Activated gamma-delta T cell treated with Interleukin-2 at 50 U/mL for 16 hours (primary cell): ENCODE data around the gene DAND5.
"Not testable (repeated sequence)": the region's sequence is repeated elsewhere in the genome, so short reads cannot be mapped to it uniquely, and the experiment has no call there.

Experiments used
- DNase-seq: peaks from one replicate; pipeline ENCODE4 v3.0.0-alpha.2; 2020

DAND5 gene

DNA sequence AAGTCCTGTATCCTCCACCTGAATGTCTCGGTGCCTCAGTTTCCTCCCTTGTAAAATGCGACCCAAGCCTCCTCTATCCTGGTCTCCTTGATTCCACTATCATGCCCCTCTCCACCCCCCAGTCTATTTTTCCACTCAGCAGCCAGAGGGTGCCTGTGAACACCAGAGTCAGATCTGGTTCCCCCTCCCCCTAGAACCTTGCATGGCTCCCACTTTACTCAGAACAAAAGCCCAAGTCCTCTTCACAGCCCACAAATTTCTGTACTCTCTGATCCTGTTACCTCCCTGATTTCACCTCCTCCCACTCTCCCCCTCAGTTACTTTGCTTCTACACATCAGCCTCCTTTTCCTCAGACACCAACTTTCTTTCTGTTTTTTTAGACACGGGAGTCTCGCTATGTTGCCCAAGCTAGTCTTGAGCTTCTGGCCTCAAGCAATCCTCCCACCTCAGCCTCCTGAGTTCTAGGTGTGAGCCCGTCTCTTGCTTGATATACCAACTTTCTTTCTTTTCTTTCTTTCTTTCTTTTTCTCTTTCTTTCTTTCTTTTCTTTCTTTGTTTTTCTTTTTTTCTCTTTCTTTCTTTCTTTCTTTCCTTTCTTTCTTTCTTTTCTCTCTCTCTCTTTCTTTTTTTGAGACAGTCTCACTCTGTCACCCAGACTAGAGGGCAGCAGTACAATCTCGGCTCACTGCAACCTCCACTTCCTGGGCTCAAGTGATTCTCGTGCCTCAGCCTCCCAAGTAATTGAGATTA lies 869 bp downstream of the DAND5 start:
- DNase-seq = no peak

- no peak for DNase-seq
Measured at GRCh38 chr19:12973236-12973635, 3.9 kb downstream of the DAND5 start.

GRCh38 chr19:12974301-12975220 lies 5.2 kb downstream of the DAND5 start:
- DNase-seq = no peak

DNA sequence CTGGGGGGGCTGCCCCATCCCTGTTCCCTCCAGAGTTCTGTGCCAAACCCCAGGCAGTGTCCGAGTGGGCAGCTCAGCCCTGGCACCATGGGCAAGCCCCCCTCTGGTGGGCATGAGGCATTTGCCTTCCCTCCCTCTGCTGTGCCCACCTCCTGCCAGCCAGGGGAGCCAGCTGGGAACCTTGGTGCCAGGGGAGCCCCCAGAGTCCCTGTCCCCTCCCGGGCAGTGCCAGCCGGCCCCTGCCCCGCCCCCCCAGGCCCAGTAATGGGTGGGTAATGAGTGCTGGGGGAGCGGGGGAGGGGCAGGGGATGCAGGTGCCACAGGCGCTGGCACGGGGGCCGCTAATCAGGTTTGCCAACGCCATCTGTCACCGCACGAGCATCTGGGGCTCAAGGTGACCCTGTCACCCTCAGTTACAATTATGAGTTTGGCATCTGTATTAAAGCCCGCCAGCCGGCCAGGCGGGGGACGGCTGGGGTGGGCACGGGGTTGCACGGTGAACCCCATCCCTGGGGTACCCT lies 5.9 kb downstream of the DAND5 start:
- DNase-seq = no peak

DNA sequence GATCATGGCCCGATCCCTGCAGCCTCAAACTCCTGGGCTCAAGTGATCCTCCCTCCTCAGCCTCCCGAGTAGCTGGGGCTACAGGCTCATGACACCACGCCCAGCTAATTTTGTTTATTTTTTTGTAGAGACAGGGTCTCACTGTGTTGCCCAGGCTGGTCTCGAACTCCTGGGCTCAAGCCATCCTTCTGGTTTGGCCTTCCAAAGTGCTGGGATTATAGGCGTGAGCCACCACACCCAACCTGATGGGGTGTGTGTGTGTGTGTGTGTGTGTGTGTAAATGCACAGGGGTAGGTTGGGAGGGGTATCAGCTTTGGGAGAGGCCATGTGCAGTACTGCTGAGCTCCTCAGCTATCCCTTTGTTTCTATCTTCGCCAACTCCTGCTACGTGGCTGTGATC lies 6.7 kb downstream of the DAND5 start:
- not testable (repeated sequence) for DNase-seq

DNA sequence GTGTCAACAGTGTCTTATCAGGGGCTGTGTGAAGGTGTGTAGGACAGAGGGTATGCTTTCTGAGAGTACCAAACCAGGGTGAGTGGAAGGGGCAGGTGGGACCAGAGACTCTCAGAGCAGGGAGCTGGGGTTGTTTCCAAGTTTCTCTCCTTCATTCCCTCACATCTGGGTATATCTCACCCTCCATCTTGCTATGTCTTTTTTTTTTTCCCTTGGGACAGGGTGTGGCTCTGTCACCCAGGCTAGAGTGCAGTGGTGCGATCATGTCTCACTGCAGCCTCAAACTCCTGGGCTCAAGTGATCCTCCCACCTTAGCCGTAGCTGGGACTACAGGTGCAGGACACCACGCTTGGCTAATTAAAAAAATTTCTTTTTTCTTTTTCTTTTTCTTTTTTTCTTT lies 10.6 kb downstream of the DAND5 start:
- DNase-seq = no peak

DNA sequence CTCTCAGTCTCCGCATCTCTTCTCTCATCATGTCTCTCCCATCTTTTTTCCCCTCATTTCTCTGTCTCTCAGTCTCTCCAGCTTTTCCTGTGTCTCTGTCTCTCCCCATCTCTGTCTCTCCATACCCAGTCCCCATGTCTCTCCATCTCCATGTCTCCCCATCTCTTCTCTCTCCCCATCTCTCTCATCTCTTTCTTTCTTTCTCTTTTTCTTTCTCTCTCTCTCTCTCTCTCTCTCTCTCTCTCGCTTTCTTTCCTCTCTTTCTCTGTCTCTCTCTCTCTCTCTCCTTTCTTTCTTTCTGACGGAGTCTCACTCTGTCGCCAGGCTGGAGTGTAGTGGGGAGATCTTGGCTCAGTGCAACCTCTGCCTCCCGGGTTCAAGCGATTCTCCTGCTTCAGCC lies 13.3 kb downstream of the DAND5 start:
- DNase-seq = no peak

GRCh38 chr19:12983091-12983490 lies 13.7 kb downstream of the DAND5 start:
- DNase-seq = no peak

DNA sequence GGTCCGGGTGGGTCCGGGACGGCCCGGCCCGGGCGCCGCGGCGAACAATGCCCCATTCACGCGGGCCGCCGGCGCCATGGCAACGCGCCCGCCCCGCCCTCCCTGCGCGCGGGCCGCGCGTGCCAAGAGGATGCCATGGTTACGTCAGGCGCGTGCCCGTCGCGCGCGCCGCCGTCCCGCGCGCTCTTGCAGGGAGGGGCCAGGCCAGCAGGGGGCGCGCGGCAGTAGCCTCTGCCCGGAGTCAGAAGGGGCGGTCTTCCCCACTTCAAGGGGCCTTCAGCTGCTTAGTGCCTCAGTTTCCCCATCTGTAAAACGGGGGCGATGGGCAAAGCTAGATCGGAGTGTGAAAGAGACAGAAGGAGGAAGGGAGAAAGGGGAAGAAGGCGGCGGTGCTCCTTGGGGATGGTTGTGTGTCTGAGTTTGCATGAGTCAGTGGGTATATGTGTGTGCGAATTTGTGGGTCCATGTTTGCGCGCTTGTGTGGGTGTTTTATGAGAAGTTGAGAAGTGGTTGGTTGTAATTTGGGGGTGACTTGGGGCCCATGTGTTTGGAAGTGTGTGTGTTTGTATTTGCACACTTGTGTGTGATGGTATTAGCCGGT lies 14.3 kb downstream of the DAND5 start:
- peak; percentile 78 for DNase-seq

GRCh38 chr19:12984143-12984627 lies 14.8 kb downstream of the DAND5 start:
- no peak for DNase-seq

DNA sequence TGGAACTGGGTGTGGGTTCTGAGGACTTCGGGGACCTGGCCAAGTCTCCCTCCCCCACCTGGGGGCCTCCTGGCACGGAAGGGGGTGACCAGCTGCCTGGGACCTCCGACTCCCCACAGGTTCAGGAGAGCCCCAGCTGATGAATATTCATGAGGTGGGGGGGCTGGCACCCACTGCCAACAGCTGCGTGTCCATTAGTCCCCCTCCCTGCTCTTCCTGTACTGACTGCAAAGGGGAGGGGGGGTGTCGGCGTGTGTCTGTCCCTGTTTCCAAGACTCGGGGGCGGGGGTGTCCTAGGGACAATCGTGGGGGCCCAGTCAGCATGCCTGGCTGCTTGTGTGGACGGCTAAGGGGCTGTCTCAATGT lies 15.3 kb downstream of the DAND5 start:
- DNase-seq = no peak

DNA sequence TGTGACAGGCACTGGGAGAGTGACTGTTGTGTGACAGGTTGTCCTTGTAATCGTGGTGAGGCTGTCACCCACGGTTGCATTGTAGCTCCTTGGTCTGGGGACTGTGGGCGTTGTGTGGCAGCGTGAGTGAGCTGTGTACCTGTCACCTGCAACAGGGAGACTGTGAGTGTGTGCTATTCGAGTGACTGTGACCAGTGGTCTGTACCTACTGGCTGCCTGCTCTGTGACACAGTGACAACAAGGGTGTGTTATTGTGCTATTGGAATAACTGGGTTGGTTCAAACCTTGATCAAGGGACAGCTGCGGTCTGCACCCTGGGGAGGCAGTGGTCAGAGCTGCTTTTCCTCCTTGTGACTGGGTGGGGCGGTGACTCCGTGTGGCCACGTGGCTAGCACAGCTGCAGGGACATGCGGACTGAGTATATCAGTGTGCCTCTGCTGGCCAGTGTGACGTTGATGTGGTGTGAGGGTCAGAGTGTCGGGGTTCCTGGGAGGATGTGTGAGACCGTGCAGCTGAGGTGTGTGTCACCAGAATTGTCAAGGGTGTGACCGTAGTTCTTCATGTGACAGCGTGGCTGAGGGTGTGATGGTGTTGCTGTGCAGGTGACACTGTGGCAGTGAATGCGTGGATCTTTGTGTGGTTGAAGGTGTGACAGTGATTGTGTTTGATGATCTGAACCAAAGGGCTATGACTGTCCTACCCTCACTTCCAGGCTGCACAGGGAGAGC lies 15.8 kb downstream of the DAND5 start:
- no peak for DNase-seq

DNA sequence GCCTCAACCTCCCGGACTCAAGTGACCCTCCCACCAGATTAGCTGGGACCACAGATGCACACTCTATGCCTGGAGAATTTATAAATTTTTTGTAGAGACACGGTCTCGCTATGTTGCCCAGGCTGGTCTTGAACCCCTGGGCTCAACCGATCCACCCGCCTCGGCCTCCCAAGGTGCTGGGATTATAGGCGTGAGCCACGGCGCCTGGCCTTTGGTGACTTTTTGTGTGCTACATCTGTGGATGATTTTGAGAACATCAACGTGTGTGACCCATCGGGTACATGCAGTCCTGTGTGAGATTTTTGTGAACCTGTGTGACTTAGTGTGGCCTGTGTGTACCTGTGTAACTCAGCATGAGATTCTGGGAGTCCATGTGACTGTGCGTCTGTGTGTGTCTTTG lies 17.4 kb downstream of the DAND5 start:
- DNase-seq = no peak

DNA sequence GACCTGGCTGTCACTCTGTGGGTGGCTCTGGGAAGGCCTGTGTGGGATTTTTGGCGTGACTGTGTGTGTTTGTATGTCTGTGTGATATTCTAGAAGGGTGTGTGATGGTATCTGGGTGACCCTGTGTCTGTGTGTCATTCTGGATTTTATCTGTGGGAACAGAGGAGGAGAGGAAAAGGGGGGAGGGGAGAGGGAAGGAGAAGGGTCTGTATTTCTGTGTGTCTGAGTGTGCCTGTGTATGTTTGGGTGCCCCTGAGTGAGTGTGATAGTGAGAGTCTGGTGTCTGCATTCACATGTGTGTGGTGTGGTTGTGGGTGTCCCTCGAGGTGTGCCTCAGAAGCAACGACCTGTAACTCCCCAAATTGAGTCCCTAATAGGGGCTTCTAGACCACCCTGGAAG lies 17.8 kb downstream of the DAND5 start:
- DNase-seq = no peak

- no peak for DNase-seq
Measured at GRCh38 chr19:12987781-12988180, 18.4 kb downstream of the DAND5 start.

DNA sequence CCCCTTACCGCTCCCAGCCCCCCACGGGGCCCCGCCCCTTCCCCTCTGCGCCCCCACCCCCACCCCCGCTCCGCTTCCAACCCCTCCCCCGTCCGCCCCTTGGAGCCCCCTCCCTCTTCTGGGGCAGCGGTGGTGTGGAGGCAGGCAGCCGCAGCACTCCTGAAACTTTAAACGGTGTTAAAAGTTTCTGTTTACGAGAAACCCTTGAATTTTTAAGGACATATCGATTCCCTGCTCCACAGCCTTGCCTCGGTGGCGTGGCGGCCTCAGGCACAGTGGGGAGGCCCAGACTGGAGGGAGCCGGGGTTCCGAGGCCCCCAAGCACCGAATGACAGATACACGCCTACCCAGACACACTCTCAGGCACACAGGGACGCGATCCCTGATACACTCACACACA lies 21.1 kb downstream of the DAND5 start:
- DNase-seq = no peak

GRCh38 chr19:12990853-12991252 lies 21.5 kb downstream of the DAND5 start:
- DNase-seq = no peak

- DNase-seq = no peak
Measured at GRCh38 chr19:12991296-12991695, 21.9 kb downstream of the DAND5 start.

DNA sequence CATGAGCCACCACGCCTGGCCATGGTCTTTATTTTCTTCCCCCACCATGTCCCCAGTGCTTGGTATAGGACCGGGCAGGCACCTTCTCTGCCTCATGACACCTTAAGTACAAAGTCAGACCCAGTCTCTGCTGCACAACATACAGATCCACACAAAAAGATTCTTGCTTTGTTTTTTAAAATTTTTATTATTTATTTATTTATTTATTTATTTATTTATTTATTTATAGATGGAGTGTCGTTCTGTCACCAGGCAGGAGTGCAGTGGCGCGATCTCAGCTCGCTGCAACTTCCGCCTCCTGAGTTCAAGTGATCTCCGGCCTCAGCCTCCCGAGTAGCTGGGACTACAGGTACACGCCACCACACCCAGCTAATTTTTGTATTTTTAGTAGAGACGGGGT lies 23.4 kb downstream of the DAND5 start:
- DNase-seq = no peak

DNA sequence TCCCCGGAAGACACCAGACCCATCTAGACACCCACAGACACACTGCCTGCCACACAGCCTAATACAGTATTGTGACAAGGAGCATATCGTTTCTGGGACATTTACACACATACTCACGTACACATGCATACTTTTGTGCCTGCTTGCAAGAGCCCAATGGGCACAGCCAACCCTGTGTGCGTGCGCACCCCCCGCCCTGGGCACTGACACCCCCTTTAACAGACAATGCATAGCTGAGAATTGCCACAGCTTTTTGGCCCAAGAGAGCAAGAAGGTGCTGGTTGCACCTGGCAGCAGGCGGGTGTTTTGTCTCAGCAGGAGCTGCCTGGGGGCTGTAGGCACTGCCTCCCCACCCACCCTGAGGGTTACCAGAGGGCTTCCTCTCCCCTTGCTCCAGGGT lies 24.2 kb downstream of the DAND5 start:
- DNase-seq = no peak

GRCh38 chr19:12994701-12995595 lies 25.6 kb downstream of the DAND5 start, which contains the start of gene NFIX:
NFIX (plus strand) TSS chr19:12995475; CDS start chr19:12995838, 363 bp downstream.
- peak; percentile 41 for DNase-seq
